Activated CD8-positive, alpha-beta T cell treated with anti-CD3 and anti-CD28 coated beads for 36 hours (primary cell): ENCODE data around the gene CHCHD3. TPM values are rescaled to one million over a fixed set of nuclear protein-coding genes. Genes with fewer than 3 reads are reported as not detected.

Experiments
- ATAC-seq: fragments of 200-7000 bp; cut with Tn5 transposase; one replicate; pipeline ENCODE4 v1.10.0; 2021; ENCODE audit warnings: mild to moderate bottlenecking, moderate library complexity
- CTCF ChIA-PET: fragments of 350-600 bp; sonication (Branson Sonifier 250); formaldehyde crosslinking; loops from one replicate; lab custom pipeline; 2021; ENCODE audit warnings: antibody characterized with exemption; lab: Charles Lee
- POLR2A ChIA-PET: fragments of 350-600 bp; sonication (Branson Sonifier 250); formaldehyde crosslinking; loops from one replicate; lab custom pipeline; 2021; ENCODE audit warnings: antibody characterized with exemption; lab: Charles Lee
- DNase-seq: peaks from one replicate; pipeline ENCODE4 v3.0.0-alpha.2; 2020
- H3K27ac Mint-ChIP-seq: one replicate; pipeline ENCODE4 v1.8.0; 2021; ENCODE audit warnings: mild to moderate bottlenecking, mixed read lengths
- H3K27me3 Mint-ChIP-seq: one replicate; pipeline ENCODE4 v1.8.0; 2021; ENCODE audit warnings: mixed read lengths
- H3K36me3 Mint-ChIP-seq: one replicate; pipeline ENCODE4 v1.8.0; 2021; ENCODE audit warnings: low read depth, mixed read lengths
- H3K4me1 Mint-ChIP-seq: one replicate; pipeline ENCODE4 v1.8.0; 2021; ENCODE audit warnings: low read depth, mixed read lengths
- H3K4me3 Mint-ChIP-seq: one replicate; pipeline ENCODE4 v1.8.0; 2021; ENCODE audit warnings: mild to moderate bottlenecking, moderate library complexity, mixed read lengths
- H3K9me3 Mint-ChIP-seq: one replicate; pipeline ENCODE4 v1.8.0; 2021; ENCODE audit warnings: mixed read lengths
- CTCF ChIP-seq: fragments of 200-600 bp; IDR thresholded peaks from one replicate; pipeline ENCODE4 v1.8.0; 2022; ENCODE audit warnings: antibody characterized with exemption, mild to moderate bottlenecking
- intact Hi-C: fragments of 100-400 bp; cut with micrococcal nuclease; formaldehyde crosslinking; loops from one replicate; pipeline ENCODE4 v1.10.0; 2022
- total RNA-seq, 2 experiments: library from RNA; stranded (reverse); gene quantifications; one replicate each; pipeline ENCODE4 v1.2.3, GENCODE V29; 2021

CHCHD3 gene
- total RNA-seq, 2 experiments from 2014 or later, result 61.4 to 63.4 TPM

- no peak for DNase-seq
- Mint-ChIP-seq H3K4me3 (peak overlapping the region; percentile 85), H3K27me3 (no peaks in the 10 kb centered on the region), H3K9me3 (no peaks in the 10 kb centered on the region), H3K36me3 (peaks cover 16% of the 10 kb centered on the region), H3K27ac (peak overlapping the region; percentile 94), H3K4me1 (peaks cover 21% of the 10 kb centered on the region)
- no peak for TF ChIP-seq CTCF
- ChIA-PET POLR2A (interaction anchor here (1.0 kb wide), 2 partner anchors 9 to 171 kb away, joined by 5 to 6 read pairs; no protein-coding TSS in a partner anchor), CTCF (interaction anchor here (0.6 to 1.1 kb wide), 3 partner anchors 8 to 32 kb away, joined by 3 to 4 read pairs (median 3); no protein-coding TSS in a partner anchor)
- intact Hi-C loops, result no loop called here
- peak; percentile 1 for ATAC-seq
These were observed 488 bp upstream of the CHCHD3 start for GRCh38 chr7:133082390-133082766.

- Mint-ChIP-seq H3K27ac (peak overlapping the region; percentile 94), H3K27me3 (no peaks in the 10 kb centered on the region), H3K4me3 (peak overlapping the region; percentile 85), H3K36me3 (peaks cover 26% of the 10 kb centered on the region), H3K9me3 (no peaks in the 10 kb centered on the region), H3K4me1 (peaks cover 27% of the 10 kb centered on the region)
- DNase-seq, result peak; percentile 30
- ChIA-PET POLR2A (interaction anchor here (1.0 kb wide), 2 partner anchors 8 to 172 kb away, joined by 5 to 6 read pairs; no protein-coding TSS in a partner anchor), CTCF (no interaction called here)
- TF ChIP-seq CTCF, result no peak
- intact Hi-C loops, result no loop called here
- no peak for ATAC-seq
These were observed 731 bp downstream of the CHCHD3 start for GRCh38 chr7:133081119-133081598.

GRCh38 chr7:133079296-133079695, 2.6 kb downstream of the CHCHD3 start:
- CTCF ChIA-PET, result no interaction called here
- no peaks in the 10 kb centered on the region for H3K9me3 Mint-ChIP-seq
- no peaks in the 10 kb centered on the region for H3K27me3 Mint-ChIP-seq
- H3K27ac Mint-ChIP-seq, result no peak overlapping the region
- no peak overlapping the region for H3K4me3 Mint-ChIP-seq
- ATAC-seq (no peak), DNase-seq (no peak)
- H3K4me1 Mint-ChIP-seq, result peaks cover 33% of the 10 kb centered on the region
- POLR2A ChIA-PET, result no interaction called here
- intact Hi-C loops, result no loop called here
- TF ChIP-seq CTCF, result no peak
- peaks cover 30% of the 10 kb centered on the region for H3K36me3 Mint-ChIP-seq

- CTCF ChIA-PET, result no interaction called here
- no peaks in the 10 kb centered on the region for H3K27me3 Mint-ChIP-seq
- H3K4me3 Mint-ChIP-seq, result no peak overlapping the region
- POLR2A ChIA-PET, result interaction anchor here (1.0 kb wide), 1 partner anchor 19 kb away, joined by 3 read pairs; no protein-coding TSS in a partner anchor
- H3K9me3 Mint-ChIP-seq, result no peaks in the 10 kb centered on the region
- intact Hi-C loops, result no loop called here
- H3K27ac Mint-ChIP-seq, result no peak overlapping the region
- no peak for ATAC-seq
- H3K4me1 Mint-ChIP-seq, result peaks cover 45% of the 10 kb centered on the region
- TF ChIP-seq CTCF, result no peak
- DNase-seq, result no peak
- peaks cover 35% of the 10 kb centered on the region for H3K36me3 Mint-ChIP-seq
These were observed 4.5 kb downstream of the CHCHD3 start for GRCh38 chr7:133077394-133077793.

- peaks cover 38% of the 10 kb centered on the region for H3K36me3 Mint-ChIP-seq
- no peak for TF ChIP-seq CTCF
- H3K4me3 Mint-ChIP-seq, result no peak overlapping the region
- DNase-seq (no peak), ATAC-seq (no peak)
- no peaks in the 10 kb centered on the region for H3K9me3 Mint-ChIP-seq
- POLR2A ChIA-PET, result no interaction called here
- H3K4me1 Mint-ChIP-seq, result peaks cover 53% of the 10 kb centered on the region
- no peaks in the 10 kb centered on the region for H3K27me3 Mint-ChIP-seq
- CTCF ChIA-PET, result no interaction called here
- no peak overlapping the region for H3K27ac Mint-ChIP-seq
- intact Hi-C loops, result no loop called here
These were observed 5.7 kb downstream of the CHCHD3 start for GRCh38 chr7:133076142-133076541.
